HCT116 (cell line): ENCODE measurements around the gene TSPAN11. TPM values are rescaled to one million over a fixed set of nuclear protein-coding genes. Genes with fewer than 3 reads are reported as not detected.

Experiments
- ATAC-seq: fragments of 200-7000 bp; cut with Tn5 transposase; 2 replicates; pipeline ENCODE4 v1.9.1; 2020; ENCODE audit warnings: mild to moderate bottlenecking, moderate library complexity
- BruUV-seq: library from RNA; stranded (reverse); fragments of 400-500 nt; replicated peaks from 2 replicates; lab custom pipeline; 2021; lab: Mats Ljungman, UMichigan
- CTCF ChIA-PET: fragments of 300-600 bp; sonication (Branson Sonifier 250); formaldehyde crosslinking; loops from one replicate; lab custom pipeline; 2021; ENCODE audit warnings: antibody characterized with exemption; lab: Charles Lee
- POLR2A ChIA-PET: fragments of 300-600, 350-600 bp; sonication (Branson Sonifier 250); formaldehyde crosslinking; loops from one replicate; lab custom pipeline; 2021; ENCODE audit warnings: antibody characterized with exemption; lab: Charles Lee
- RAD21 ChIA-PET, 2 experiments: fragments of 300-600 bp; sonication (Branson Sonifier 250); formaldehyde crosslinking; loops; one replicate each; lab custom pipeline; 2023; ENCODE audit warnings: low total read pairs in 2 of 2; ENCODE audit not compliant: uncharacterized antibody in 2 of 2, unreplicated experiment in 2 of 2, low non-redundant PET in 1 of 2; lab: Charles Lee
- DNase-seq: peaks from one replicate; pipeline ENCODE4 v3.0.0-alpha.2; 2010; ENCODE audit warnings: low read depth, low spot score
- H2AFZ ChIP-seq: fragments of 200-600 bp; shearing (Covaris generic), sonication (generic); 2 replicates; pipeline ENCODE4 v1.6.1; 2017; ENCODE audit warnings: low read depth, mixed run types, mixed read lengths, antibody characterized with exemption, low read length; ENCODE audit not compliant: poor library complexity, severe bottlenecking
- H3K27ac ChIP-seq: 2 replicates; pipeline ENCODE4 v1.5.1; 2012; ENCODE audit warnings: low read depth, low read length
- H3K27me3 ChIP-seq: fragments of 200-600 bp; sonication (generic); 2 replicates; pipeline ENCODE4 v1.6.1; 2016; ENCODE audit warnings: mixed run types, low read length, mixed read lengths; ENCODE audit not compliant: insufficient read depth
- H3K36me3 ChIP-seq, 2 experiments: fragments of 200-500 bp in 1 of 2; fragments of 200-600 bp in 1 of 2; sonication (Bioruptor generic) in 1 of 2; sonication (generic) in 1 of 2; 2 replicates each; pipeline versions ENCODE4 v1.5.1 to v1.6.1; 2014 to 2016; ENCODE audit warnings: low read length in 2 of 2, inconsistent platforms in 1 of 2, mixed read lengths in 1 of 2, mixed run types in 1 of 2; ENCODE audit not compliant: insufficient read depth in 2 of 2, control insufficient read depth in 1 of 2
- H3K4me1 ChIP-seq, 2 experiments: fragments of 200-600 bp in 1 of 2; sonication (generic) in 1 of 2; 2 replicates each; pipeline versions ENCODE4 v1.5.1 to v1.6.1; 2012 to 2017; ENCODE audit warnings: low read length in 2 of 2, inconsistent platforms in 1 of 2, mild to moderate bottlenecking in 1 of 2, mixed read lengths in 1 of 2, mixed run types in 1 of 2, moderate library complexity in 1 of 2; ENCODE audit not compliant: insufficient read depth in 2 of 2, control insufficient read depth in 1 of 2
- H3K4me2 ChIP-seq: fragments of 200-600 bp; sonication (generic); 2 replicates; pipeline ENCODE4 v1.6.1; 2017; ENCODE audit warnings: mixed run types, low read length, mixed read lengths
- H3K4me3 ChIP-seq, 2 experiments: fragments of 200-600 bp in 1 of 2; sonication (generic) in 1 of 2; replicated peaks in 1 of 2; 2 replicates each; pipeline ENCODE4 v1.5.1; 2011 to 2016; ENCODE audit warnings: low read length in 2 of 2, control low read depth in 1 of 2, low read depth in 1 of 2, mild to moderate bottlenecking in 1 of 2, mixed read lengths in 1 of 2, mixed run types in 1 of 2
- H3K79me2 ChIP-seq: fragments of 200-600 bp; sonication (generic); 2 replicates; pipeline ENCODE4 v1.6.1; 2017; ENCODE audit warnings: mild to moderate bottlenecking, mixed run types, low read length, moderate library complexity, mixed read lengths; ENCODE audit not compliant: insufficient read depth
- H3K9ac ChIP-seq: fragments of 200-600 bp; sonication (generic); 2 replicates; pipeline ENCODE4 v1.6.1; 2016; ENCODE audit warnings: low read length, mixed read lengths
- H3K9me2 ChIP-seq: fragments of 200-600 bp; sonication (generic), shearing (Covaris generic); 2 replicates; pipeline ENCODE4 v1.6.1; 2017; ENCODE audit warnings: mixed run types, mild to moderate bottlenecking, moderate library complexity; ENCODE audit not compliant: insufficient read depth
- H3K9me3 ChIP-seq, 2 experiments: fragments of 200-500 bp in 1 of 2; fragments of 200-600 bp in 1 of 2; sonication (Bioruptor generic) in 1 of 2; sonication (generic) in 1 of 2; 2 replicates each; pipeline ENCODE4 v1.6.1; 2014 to 2017; ENCODE audit warnings: low read length in 2 of 2, mixed read lengths in 2 of 2, inconsistent platforms in 1 of 2, low read depth in 1 of 2, mild to moderate bottlenecking in 1 of 2, mixed run types in 1 of 2, moderate library complexity in 1 of 2; ENCODE audit not compliant: control insufficient read depth in 1 of 2, insufficient read depth in 1 of 2
- H4K20me1 ChIP-seq: fragments of 200-600 bp; sonication (generic), shearing (Covaris generic); 2 replicates; pipeline ENCODE4 v1.6.1; 2017; ENCODE audit warnings: mixed run types, mild to moderate bottlenecking, moderate library complexity; ENCODE audit not compliant: insufficient read depth
- CEBPB ChIP-seq: IDR thresholded peaks from 2 replicates; pipeline ENCODE4 v1.6.1; 2012; ENCODE audit warnings: low read depth
- EGR1 ChIP-seq: IDR thresholded peaks from 2 replicates; pipeline ENCODE4 v1.6.1; 2012; ENCODE audit warnings: low read depth
- EZH2 ChIP-seq: fragments of 200-600 bp; sonication (generic); IDR thresholded peaks from 2 replicates; pipeline ENCODE4 v1.6.1; 2017; ENCODE audit warnings: antibody characterized with exemption, mixed run types
- EZH2phosphoT487 ChIP-seq: fragments of 200-600 bp; IDR thresholded peaks from 2 replicates; pipeline ENCODE4 v1.6.1; 2018; ENCODE audit warnings: antibody characterized with exemption, borderline replicate concordance
- FOSL1 ChIP-seq: IDR thresholded peaks from 2 replicates; pipeline ENCODE4 v1.6.1; 2012; ENCODE audit warnings: low read depth
- JUND ChIP-seq: IDR thresholded peaks from 2 replicates; pipeline ENCODE4 v1.6.1; 2012
- MAX ChIP-seq: IDR thresholded peaks from 2 replicates; pipeline ENCODE4 v1.6.1; 2012
- POLR2A ChIP-seq: IDR thresholded peaks from 2 replicates; pipeline ENCODE4 v1.7.0; 2011; ENCODE audit warnings: borderline replicate concordance; ENCODE audit not compliant: insufficient read depth, insufficient read length; ENCODE audit errors: extremely low read depth
- POLR2AphosphoS5 ChIP-seq: IDR thresholded peaks from 2 replicates; pipeline ENCODE4 v1.6.1; 2011; ENCODE audit warnings: mild to moderate bottlenecking, low read depth, low read length, moderate library complexity
- RAD21 ChIP-seq: IDR thresholded peaks from 2 replicates; pipeline ENCODE4 v1.6.1; 2012; ENCODE audit warnings: low read depth, mild to moderate bottlenecking
- SP1 ChIP-seq: IDR thresholded peaks from 2 replicates; pipeline ENCODE4 v1.6.1; 2012; ENCODE audit warnings: low read depth
- SRF ChIP-seq: IDR thresholded peaks from 2 replicates; pipeline ENCODE4 v1.6.1; 2012; ENCODE audit warnings: low read depth
- TCF7L2 ChIP-seq: IDR thresholded peaks from 2 replicates; pipeline ENCODE4 v1.7.0; 2011; ENCODE audit warnings: borderline replicate concordance, inconsistent platforms; ENCODE audit not compliant: insufficient read depth, insufficient read length; ENCODE audit errors: extremely low read depth
- ZFX ChIP-seq: fragments of 450-650 bp; IDR thresholded peaks from 2 replicates; pipeline ENCODE4 v1.6.1; 2017
- ZNF274 ChIP-seq: fragments of 200-500 bp; sonication (Bioruptor generic); IDR thresholded peaks from 2 replicates; pipeline ENCODE4 v1.6.1; 2014; ENCODE audit warnings: mild to moderate bottlenecking, low read depth, low read length, inconsistent platforms
- intact Hi-C: fragments of 100-400 bp; cut with micrococcal nuclease; formaldehyde crosslinking; loops from 2 replicates; pipeline ENCODE4 v1.10.0; 2022
- total RNA-seq: library from RNA; stranded (reverse); gene quantifications from one replicate; pipeline ENCODE4 v1.2.1, GENCODE V29; 2021; ENCODE audit not compliant: unreplicated experiment

Gene TSPAN11
- total RNA-seq, 1 experiment from 2014 or later = not detected

- no peak for ATAC-seq
- no peak for TF ChIP-seq POLR2A
- no peak for TF ChIP-seq JUND
- no peak for TF ChIP-seq POLR2AphosphoS5
- TF ChIP-seq ZFX = no peak
- TF ChIP-seq TCF7L2 = no peak
- TF ChIP-seq SRF = no peak
- no peak for TF ChIP-seq ZNF274
- no peak for TF ChIP-seq EZH2phosphoT487
- no peak for TF ChIP-seq RAD21
- no peak for TF ChIP-seq EGR1
- TF ChIP-seq CEBPB = no peak
- no peak for TF ChIP-seq FOSL1
- TF ChIP-seq EZH2 = no peak
- TF ChIP-seq SP1 = no peak
- TF ChIP-seq MAX = no peak
- Histone ChIP-seq H3K4me1 (no peaks in the 10 kb centered on the region), H3K79me2 (no peaks in the 10 kb centered on the region), H3K9me2 (no peaks in the 10 kb centered on the region), H4K20me1 (no peaks in the 10 kb centered on the region), H2AFZ (no peak overlapping the region), H3K4me3 (no peak overlapping the region), H3K27me3 (peaks cover 20% of the 10 kb centered on the region; the same call in 1 of the 2 replicates), H3K9ac (no peak overlapping the region), H3K9me3 (no peaks in the 10 kb centered on the region), H3K36me3 (no peaks in the 10 kb centered on the region), H3K4me2 (no peak overlapping the region), H3K27ac (no peak overlapping the region)
- BruUV-seq = no TSS peak
- ChIA-PET POLR2A (no interaction called here), RAD21 (no interaction called here), CTCF (interaction anchor here (1.5 kb wide), 1 partner anchor 10 kb away, joined by 4 read pairs; no protein-coding TSS in a partner anchor)
- intact Hi-C loops = no loop called here
- no peak for DNase-seq
Measured at GRCh38 chr12:30975581-30975980, 49.0 kb downstream of the TSPAN11 start.
